ENCODE measurements around the gene VTCN1.

- TF ChIP-seq EP300 (conservative IDR thresholded peaks at IDR 0.05; ENCODE audit: poor library complexity, severe bottlenecking) (no peak), RAD21 (conservative IDR thresholded peaks at IDR 0.05) (no peak), SMC3 (conservative IDR thresholded peaks at IDR 0.05; ENCODE audit: poor library complexity) (no peak), EZH2 (IDR thresholded peaks at IDR 0.05; ENCODE audit: borderline replicate concordance, insufficient read depth, low read length, poor library complexity, severe bottlenecking) (no peak), MXI1 (conservative IDR thresholded peaks at IDR 0.05; ENCODE audit: poor library complexity, severe bottlenecking) (no peak), POLR2AphosphoS5 (IDR thresholded peaks at IDR 0.05) (no peak)
- TF ChIP-seq, protein P1, sequence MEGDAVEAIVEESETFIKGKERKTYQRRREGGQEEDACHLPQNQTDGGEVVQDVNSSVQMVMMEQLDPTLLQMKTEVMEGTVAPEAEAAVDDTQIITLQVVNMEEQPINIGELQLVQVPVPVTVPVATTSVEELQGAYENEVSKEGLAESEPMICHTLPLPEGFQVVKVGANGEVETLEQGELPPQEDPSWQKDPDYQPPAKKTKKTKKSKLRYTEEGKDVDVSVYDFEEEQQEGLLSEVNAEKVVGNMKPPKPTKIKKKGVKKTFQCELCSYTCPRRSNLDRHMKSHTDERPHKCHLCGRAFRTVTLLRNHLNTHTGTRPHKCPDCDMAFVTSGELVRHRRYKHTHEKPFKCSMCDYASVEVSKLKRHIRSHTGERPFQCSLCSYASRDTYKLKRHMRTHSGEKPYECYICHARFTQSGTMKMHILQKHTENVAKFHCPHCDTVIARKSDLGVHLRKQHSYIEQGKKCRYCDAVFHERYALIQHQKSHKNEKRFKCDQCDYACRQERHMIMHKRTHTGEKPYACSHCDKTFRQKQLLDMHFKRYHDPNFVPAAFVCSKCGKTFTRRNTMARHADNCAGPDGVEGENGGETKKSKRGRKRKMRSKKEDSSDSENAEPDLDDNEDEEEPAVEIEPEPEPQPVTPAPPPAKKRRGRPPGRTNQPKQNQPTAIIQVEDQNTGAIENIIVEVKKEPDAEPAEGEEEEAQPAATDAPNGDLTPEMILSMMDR (IDR thresholded peaks at IDR 0.05; ENCODE audit: poor library complexity, severe bottlenecking) = no peak
Measured at GRCh38 chr1:117166076-117166475, 44.7 kb downstream of the VTCN1 start.

Data from neural cell (in vitro differentiated cells).